HG03469 (cell line): ENCODE measurements around the gene F13B.
"Not testable (repeated sequence)": the region's sequence is repeated elsewhere in the genome, so short reads cannot be mapped to it uniquely, and the experiment has no call there.

ENCODE experiments used
- ATAC-seq: cut with Tn5 transposase; IDR thresholded peaks from one replicate; pipeline ENCODE4 v1.9.1; 2021; ENCODE audit warnings: mild to moderate bottlenecking, moderate library complexity, moderate number of reproducible peaks; ENCODE audit not compliant: unreplicated experiment

Gene F13B

DNA sequence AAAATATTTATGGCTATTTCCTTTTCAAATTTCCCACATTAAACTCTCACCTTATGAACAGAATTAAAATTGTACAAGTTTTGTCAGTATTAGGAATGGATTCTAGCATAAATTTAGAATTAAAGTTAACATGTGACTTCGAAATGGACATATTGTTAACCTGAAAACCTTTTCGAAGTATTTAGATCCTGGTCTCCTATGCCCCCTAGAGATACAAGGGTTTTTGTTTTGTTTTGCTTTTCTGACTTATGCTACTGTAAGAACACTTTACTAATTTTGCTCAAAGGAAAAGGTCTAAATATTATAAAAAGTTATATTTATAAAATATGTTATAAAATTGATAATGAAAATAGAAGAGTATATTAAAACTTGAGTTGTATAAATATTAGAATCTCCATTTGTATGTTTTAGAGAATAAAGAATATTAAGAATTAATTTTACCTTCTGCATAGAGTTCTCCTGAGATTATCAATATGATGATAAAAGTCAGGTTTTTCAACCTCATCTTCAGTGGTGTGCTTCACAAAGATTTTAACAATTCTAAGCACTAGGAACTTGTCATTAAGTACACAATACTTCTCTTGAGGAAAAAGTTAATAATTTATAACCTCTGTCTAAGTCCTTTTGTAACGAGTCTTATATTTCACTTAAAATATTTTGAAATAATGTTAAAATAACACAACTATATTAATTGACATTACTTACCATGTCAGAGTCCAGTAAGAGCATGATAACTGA lies at the start of gene F13B:
Gene F13B (minus strand): TSS at position 542 of the 738 bp plus-strand sequence. CDS start 37 bp downstream, at position 505.
- no peak for ATAC-seq

GRCh38 chr1:197116156-197116555 lies 49.1 kb upstream of the F13B start:
- ATAC-seq = no peak

- ATAC-seq = no peak
Measured at GRCh38 chr1:197106869-197107268, 39.8 kb upstream of the F13B start.

GRCh38 chr1:197103300-197103699 lies 36.2 kb upstream of the F13B start:
- no peak for ATAC-seq

- no peak for ATAC-seq
Measured at GRCh38 chr1:197101978-197102377, 34.9 kb upstream of the F13B start.

GRCh38 chr1:197100677-197101076 lies 33.6 kb upstream of the F13B start:
- ATAC-seq = no peak

DNA sequence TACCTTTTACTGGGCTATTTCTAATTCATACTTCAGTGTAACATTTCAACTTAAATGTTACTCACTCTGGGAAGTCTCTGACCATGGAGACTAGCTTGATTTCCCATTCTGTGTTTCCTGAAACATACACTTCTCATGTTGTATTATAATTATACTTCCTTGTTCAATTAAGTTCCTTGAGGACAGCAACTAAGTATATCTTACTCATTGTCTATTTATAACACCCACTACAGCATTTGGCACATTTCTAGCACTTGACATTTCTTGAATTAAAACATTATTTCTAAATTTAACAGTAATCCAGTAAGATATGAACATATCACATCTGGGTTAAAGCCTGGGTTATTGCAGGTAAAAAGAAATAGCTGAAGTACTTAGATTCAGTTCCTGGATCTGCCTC lies 32.4 kb upstream of the F13B start:
- ATAC-seq = no peak

DNA sequence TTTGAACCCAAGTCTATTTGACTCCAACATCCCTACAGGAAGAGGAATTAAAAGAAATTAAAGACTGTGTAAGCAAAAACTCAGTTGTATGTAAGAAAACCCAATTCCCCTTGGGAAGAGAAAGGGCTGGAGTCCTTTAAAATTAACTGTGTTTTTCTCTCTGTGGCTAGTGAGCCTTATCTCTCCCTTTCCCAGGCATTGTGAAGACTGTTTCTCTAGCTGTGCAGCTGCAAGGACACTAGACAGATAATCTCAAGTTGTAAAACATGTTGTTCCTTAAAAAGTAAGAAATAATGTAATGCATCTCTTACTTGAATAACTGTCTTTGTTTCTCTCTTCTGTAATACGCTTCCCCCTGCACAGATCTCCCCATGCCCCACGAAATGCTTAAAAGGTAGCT lies 29.9 kb upstream of the F13B start:
- ATAC-seq = not testable (repeated sequence)

DNA sequence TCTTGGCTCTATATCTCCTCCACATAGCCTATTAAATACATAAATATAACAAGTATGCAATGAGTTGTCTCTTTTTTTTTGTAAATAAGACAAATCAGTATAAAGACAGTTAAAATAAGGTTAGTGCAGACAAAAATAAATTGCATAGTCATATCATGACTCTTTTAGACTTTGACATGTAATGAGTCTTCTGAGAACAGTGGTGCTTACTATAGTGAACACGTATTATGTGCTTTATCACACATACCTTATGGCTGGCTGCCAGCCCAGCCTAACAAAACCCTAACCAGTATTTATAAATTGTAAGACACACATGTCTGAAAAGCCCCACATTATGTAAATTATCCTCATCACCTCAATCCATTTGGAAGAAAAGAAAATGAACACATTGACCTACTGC lies 29.1 kb upstream of the F13B start:
- ATAC-seq = peak; percentile 63

DNA sequence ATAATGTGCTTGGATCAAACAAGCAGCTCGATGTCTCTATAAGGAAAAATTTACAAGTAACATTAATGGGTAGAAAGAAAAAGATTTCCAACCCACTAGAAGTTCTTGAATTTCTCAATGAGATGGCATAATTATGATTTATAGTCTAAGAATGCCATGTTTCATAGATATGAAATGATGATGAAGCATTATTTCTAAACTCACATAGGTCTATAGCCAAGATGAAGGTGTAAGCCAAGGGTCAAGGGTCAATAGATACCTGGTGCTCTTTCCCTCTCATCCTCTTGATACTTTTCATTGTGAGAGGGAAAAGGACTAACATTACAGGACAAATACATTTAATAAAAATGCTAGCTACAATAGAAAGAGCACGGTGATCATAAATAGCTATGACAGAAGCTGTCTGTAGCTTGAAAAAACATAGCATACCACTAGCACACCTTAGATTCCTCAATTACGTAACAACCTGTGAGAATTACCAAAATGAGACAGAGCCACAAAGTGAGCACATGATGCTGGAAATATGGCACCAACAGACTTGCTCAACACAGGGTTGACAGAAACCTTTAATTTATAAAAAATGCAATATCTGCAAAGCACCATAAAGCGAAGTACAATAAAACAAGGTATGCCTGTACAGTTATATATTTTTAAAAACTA lies 26.3 kb upstream of the F13B start:
- no peak for ATAC-seq

- ATAC-seq = no peak
Measured at GRCh38 chr1:197092491-197093023, 25.5 kb upstream of the F13B start.

- no peak for ATAC-seq
Measured at GRCh38 chr1:197083474-197083873, 16.4 kb upstream of the F13B start.

DNA sequence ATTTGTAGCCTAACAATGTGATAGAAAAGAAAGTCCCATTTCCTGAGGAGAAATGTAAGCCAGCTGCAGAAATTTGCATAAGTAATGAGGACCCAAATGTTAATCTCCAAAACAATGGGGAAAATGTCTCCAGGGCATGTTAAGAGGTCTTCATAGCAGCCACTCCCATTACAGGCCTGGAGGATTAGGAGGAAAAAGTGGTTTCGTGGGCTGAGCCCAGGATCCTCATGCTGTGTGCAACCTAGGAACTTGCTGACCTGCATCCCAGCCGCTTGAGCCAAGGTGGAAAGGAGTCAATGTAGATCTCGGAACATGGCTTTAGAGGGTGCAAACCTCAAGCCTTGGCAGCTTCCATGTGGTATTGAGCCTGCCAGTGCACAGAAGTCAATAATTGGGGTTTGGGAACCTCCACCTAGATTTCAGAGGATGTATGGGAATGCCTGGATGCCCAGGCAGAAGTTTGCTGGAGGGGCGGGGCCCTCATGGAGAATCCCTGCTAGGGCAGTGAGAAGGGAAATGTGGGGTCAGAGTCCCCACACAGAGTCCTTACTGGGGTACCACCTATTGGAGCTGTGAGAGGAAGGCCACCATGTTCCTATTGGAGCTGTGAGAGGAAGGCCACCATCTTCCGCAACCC lies 14.2 kb upstream of the F13B start:
- ATAC-seq = no peak

- no peak for ATAC-seq
Measured at GRCh38 chr1:197080323-197080722, 13.3 kb upstream of the F13B start.

- no peak for ATAC-seq
Measured at GRCh38 chr1:197076585-197076984, 9.5 kb upstream of the F13B start.

- no peak for ATAC-seq
Measured at GRCh38 chr1:197073978-197074377, 6.9 kb upstream of the F13B start.

- no peak for ATAC-seq
Measured at GRCh38 chr1:197067457-197067818, 378 bp upstream of the F13B start.

- no peak for ATAC-seq
Measured at GRCh38 chr1:197066277-197066676, 783 bp downstream of the F13B start.

DNA sequence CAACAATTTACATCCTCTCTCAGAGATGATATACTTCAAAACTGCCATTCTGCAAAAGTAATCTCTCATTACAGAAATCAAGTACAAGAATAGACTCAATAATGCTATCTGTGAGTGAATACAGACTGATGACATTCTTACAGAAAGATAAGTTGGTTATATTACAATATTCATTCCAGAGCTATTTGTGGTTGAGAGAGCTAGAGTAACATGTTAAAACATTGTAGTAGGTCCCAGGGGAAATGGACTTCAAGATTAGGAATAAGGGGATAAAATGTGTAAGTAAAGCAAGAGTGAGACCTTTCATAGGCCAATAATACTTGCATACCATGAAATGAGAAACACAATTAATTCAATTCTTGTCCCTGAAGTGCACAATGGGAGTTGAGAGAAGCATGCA lies 1.5 kb downstream of the F13B start:
- no peak for ATAC-seq

DNA sequence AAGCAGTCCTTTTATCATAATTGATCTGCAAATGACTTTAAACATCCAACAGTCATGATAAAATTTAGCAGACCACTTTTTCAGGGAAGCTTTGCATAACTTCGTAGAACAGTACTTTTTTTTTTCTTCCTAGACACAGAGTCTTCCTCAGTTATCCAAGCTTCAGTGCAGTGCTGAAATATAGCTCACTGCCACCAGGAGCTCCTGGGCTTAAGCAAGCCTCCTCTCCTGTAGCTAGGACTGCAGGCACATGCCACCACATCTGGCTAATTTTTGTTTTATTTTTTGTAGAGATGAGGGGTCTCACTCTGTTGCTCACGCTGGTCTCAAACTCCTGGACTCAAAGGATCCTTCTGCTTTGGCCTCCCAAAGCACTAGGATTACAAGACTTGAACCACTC lies 3.8 kb downstream of the F13B start:
- no peak for ATAC-seq

- peak; percentile 91 for ATAC-seq
Measured at GRCh38 chr1:197062692-197063091, 4.4 kb downstream of the F13B start.

DNA sequence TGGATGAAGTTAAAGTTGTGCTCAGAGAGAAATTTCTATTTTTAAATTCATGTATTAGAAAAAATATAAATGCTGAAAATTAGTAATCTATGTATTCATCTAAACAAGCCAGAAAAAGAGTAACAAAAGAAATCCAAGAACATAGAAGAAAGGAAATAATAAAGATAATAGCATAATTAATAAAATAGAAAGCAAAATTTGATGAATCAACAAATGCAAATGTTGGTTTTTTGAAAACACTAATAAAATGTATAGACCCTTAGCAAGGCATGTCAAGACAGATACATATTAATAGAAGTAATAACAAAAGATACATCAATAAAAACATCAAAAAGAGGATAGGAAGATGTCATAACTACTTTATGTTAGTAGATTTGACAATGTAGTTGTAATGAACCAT lies 18.0 kb downstream of the F13B start:
- ATAC-seq = no peak
